OCI-LY3 (cell line): Measurements from ENCODE around the gene NODAL.

Source experiments
- EZH2phosphoT487 ChIP-seq: fragments of 200-600 bp; shearing (Covaris generic); IDR thresholded peaks from 2 replicates; pipeline ENCODE4 v1.6.1; 2018; ENCODE audit warnings: antibody characterized with exemption, mixed run types, low read depth
- TF ChIP-seq, protein P1 (sequence below): fragments of 200-600, 300-600 bp; sonication (generic); IDR thresholded peaks from 2 replicates; pipeline ENCODE4 v1.5.1; 2014; ENCODE audit warnings: antibody characterized with exemption, low read length, low read depth

DNA sequence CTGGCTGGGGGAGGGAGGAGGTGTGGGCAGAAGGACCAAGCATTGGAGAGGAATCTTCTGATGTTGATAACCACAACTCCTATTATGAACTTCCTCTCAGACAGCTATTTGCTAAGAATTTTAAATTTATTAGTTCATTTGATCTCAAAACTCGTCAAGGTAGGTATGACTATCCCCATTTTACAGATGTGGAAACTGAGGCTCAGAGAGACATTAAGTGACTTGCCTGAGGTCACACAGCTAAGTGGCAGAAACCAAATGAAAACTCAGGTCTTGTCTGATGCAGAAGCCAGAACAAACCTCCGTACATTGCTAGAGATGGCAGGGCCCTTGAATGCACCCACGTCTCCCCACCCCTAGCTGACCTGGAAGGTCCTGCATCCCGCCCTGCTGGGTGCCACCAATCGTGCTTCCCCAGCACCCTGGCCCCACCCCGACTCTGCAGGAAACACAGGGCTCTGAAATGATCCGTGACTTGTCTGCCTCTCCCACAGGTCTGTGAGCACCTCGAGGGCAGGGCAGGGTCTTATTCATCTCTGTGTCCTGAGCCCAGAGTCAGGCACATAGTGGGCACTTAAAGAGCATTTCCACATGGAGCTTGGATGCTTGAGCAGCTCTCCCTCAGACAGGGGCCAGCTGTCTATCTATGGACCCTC is 31.4 kb upstream of the NODAL start:
- TF ChIP-seq, protein P1, sequence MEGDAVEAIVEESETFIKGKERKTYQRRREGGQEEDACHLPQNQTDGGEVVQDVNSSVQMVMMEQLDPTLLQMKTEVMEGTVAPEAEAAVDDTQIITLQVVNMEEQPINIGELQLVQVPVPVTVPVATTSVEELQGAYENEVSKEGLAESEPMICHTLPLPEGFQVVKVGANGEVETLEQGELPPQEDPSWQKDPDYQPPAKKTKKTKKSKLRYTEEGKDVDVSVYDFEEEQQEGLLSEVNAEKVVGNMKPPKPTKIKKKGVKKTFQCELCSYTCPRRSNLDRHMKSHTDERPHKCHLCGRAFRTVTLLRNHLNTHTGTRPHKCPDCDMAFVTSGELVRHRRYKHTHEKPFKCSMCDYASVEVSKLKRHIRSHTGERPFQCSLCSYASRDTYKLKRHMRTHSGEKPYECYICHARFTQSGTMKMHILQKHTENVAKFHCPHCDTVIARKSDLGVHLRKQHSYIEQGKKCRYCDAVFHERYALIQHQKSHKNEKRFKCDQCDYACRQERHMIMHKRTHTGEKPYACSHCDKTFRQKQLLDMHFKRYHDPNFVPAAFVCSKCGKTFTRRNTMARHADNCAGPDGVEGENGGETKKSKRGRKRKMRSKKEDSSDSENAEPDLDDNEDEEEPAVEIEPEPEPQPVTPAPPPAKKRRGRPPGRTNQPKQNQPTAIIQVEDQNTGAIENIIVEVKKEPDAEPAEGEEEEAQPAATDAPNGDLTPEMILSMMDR = no peak
- no peak for TF ChIP-seq EZH2phosphoT487
